NAMALWA (cell line): Measurements from ENCODE around the gene BIRC3.

Experiments used
- DNase-seq: peaks from one replicate; pipeline ENCODE4 v3.0.0-alpha.2; 2015; ENCODE audit warnings: low spot score

The BIRC3 gene

DNA sequence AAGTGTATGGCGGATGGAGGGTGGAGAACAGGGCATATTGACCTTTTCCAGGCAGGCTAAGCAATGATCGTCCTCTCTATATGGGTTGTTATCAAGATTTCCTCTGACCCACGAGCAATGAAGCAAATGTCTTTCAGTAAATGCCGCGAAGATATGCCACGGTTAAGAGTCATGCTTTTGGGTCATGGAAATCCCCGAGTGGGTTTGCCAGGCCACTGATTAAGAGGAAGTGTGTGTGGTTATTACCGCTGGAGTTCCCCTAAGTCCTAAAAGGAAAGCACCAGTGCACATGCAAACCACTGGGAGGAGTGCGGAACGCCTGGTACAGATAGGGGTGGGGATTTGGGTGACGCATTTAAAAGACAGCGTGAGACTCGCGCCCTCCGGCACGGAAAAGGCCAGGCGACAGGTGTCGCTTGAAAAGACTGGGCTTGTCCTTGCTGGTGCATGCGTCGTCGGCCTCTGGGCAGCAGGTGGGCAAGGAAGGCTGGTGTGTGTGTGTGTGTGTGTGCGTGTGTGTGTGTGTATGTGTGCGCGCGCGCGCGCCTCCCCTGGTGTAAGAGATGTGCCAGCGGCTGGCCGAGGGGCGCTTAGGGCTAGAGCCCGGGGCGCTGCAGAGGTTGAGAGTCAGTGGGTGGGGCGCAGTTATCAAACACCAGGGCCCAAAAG, at the start of gene BIRC3:
BIRC3 (plus strand) TSS at position 386 of the 669 bp plus-strand sequence. CDS start 7,026 bp downstream, outside the sequence.
- DNase-seq = peak; percentile 99

DNA sequence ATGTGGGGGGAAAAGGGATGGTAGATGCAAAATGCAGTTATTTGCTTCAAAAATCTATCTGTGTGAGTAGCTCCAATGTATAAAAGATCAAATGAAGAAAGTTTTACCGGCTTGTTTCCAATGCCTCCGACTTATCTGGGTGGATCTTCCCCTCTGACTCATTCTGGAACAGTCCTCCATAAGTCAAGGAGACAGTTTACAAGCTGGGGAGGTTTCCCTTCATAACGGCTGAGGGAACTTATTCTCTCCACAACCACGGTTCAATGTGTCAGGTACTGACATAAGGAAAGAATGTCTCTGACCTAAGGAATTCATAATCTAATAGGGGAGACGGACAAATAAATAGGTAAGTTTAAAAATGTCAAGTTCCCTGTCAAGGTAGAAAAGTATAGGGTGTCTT, 49.7 kb upstream of the BIRC3 start:
- no peak for DNase-seq

GRCh38 chr11:102268083-102268984, 49.0 kb upstream of the BIRC3 start:
- peak; percentile 87 for DNase-seq

DNA sequence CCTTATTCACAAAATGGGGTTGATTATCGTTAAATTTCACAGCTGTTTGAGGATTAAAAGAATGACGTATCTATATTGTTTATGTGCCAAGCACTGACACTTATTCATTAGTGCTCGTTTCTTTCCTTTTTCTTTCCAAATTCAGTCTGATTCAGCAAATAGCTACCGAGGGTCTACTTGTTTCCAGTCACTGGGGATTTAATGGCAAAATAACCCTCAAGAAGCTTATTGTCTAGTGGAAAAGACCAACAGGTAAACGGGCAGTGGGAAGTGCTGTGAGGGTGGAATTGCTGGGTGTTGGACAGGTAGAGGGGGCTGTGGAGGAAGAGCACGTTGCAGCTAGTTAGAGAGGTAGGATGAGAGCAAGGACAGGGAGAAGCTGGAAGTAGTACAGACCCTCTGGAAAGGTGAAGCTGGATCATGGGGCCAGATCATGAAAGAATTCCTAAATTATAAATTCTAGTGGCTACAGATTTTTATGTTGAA, 48.3 kb upstream of the BIRC3 start:
- no peak for DNase-seq

DNA sequence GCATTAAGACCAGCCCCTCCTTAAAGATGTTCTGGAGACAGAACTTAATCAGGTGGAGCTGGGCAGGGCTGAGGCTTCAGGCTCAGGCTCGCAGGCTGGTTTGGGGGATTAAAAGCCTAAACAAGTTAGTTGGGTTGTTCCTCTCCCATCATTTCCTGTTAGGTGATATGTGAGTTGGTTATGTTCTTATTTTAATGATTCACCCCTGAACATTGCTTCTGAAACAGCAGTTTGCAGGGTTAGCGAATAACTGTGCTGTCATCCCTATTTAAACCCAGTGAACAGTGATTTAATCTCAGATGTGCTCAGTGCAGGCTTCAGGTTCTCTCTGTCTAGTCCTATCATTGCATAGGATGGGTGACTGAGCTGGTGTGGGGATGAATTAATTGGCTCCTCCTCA, 47.4 kb upstream of the BIRC3 start:
- no peak for DNase-seq

GRCh38 chr11:102272047-102272824, 45.0 kb upstream of the BIRC3 start:
- no peak for DNase-seq

GRCh38 chr11:102274628-102275027, 42.7 kb upstream of the BIRC3 start:
- no peak for DNase-seq

DNA sequence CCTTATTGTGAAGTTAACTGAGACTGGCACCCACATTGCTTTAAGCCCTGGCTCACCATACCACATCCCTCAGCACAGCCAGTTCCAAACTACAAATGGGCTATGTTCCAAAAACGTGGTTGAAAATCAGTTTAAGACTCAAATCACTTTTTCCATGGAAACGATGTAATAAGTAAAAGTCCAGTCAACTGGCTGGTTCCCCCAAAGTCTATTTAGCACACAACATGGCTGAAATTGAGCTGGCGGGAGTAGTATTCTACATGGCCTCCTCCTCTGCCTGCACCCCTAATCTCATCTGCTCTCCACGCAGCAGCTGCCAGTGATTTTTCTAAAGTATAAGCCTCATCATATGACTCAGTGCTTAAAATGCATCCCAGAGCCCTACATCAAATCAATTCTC, 40.9 kb upstream of the BIRC3 start:
- DNase-seq = no peak

- DNase-seq = no peak
These were observed 40.5 kb upstream of the BIRC3 start for GRCh38 chr11:102276783-102277182.

DNA sequence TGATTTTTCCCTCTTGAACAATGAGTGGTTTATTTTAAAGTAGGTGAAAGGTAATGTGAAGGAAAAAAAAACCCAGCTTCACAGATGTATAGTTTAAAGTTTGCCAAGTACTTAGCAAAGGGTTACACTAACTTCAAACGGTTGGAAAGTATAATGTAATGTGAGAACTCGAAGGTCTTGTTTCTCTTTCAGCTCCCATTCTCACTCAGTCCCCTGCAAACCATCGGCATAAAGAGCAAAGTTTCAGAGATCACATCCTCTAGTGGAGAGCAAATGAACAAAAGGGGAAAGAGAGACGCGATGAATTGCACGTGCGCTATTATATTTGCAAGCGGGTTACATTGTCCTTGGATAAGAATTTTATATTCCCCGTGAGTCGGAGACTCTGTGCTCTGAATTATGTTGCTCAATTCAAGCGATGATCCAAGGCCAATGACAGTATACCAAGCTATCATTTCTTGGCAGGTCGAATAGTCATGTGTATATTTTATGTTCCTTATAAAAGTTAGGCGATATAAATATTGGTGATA, 37.6 kb upstream of the BIRC3 start:
- DNase-seq = no peak

DNA sequence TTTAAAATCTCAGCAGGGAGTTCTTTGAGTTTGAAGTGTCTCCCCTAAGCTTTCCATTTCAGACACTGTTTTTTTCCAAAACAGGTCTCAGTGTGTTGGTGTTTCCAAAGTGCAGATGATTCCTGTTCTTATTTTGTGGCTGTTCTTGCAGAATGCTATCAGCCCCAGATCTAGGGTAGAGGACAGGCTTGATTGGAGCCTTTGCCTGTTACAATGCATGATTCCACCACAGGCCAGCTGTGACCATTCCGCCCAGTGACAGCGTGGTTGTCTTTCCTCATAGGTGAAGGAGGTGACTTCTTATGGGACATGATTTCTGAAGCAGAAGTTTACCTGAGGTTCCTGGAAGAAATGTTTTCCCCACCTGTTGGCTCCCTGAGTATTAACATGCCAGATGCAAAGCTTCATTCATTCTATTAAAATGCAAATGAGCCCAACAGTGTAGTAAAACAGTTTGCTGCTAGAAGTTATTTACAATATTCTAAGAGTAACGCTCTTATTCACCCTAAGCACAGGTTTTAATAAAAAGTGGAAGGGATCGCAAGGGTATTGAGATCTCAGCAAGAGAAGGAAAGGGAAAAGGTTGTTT, 36.9 kb upstream of the BIRC3 start:
- no peak for DNase-seq

GRCh38 chr11:102283116-102283485, 34.2 kb upstream of the BIRC3 start:
- DNase-seq = no peak

GRCh38 chr11:102284008-102284407, 33.3 kb upstream of the BIRC3 start:
- no peak for DNase-seq

- no peak for DNase-seq
These were observed 31.0 kb upstream of the BIRC3 start for GRCh38 chr11:102286292-102286691.

DNA sequence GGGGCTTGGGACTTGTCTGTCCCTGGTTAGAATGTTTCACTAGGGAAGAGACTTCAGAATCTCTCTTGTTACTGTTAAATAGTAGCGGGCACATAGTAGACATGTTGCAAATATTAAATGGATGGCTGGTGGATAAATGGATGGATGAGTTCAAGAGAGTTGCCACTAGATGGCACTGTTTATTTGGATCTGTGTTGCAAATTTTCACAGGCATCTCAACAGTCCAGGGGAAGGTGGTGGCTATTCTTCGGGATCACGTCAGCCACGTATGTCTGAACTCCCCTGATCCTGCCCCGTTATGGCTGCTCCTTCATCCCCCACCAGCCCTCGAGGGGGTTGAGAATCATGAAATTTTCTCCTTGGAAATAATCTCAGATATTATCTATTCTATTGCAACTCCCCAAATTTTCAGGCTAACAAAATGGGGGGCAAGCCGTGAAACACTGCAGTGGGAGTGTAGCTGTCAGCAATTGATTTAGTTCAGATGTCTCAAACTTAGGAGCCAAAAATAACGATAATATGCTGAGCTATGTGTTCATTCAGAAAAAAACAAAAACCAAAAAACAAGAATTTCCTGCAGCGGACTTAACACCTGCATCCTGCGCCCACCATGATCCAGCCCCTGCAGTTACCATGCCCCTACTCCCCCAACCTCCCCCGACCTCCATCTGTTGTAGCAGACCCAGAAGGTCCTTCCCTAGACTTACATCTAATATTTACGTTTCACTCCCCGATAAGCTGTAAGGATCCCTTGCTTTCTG, 29.1 kb upstream of the BIRC3 start:
- peak; percentile 88 for DNase-seq

DNA sequence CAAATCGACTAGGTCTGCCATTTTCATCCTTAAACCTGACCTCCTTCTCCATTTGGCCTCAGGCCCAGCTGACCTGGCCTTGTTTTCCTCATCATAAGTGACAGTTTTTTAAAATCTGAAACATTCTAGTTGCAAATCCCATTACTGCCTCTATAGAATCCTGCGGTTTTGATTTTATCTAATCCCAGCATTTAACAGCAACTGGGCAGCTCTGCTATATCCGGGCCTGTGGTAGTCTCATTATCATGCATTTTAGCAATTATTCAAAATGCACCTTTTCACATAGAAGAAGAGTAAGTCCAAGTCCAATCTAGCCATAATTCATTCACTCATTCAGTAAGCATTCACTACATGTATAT, 28.6 kb upstream of the BIRC3 start:
- DNase-seq = no peak

DNA sequence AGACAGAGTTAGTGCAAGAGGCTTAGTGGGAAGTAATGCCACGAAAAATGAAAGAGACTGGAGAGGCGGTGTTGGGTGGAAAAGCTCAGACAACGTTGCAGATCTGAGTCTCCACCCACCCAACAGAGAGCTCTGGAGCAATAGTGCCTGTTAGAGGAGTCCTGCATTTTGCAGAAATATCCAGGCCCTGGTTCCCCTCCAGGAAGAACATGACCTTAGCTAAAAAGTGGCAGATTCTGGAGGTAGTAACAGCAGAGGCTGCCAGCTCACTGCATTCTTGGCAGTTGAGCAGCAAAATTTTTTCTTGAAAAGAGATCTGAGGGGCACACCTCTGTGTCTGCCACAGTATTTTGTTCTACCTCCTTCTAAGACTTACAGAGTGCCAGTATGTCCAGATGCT, 27.7 kb upstream of the BIRC3 start:
- no peak for DNase-seq

GRCh38 chr11:102291831-102292230, 25.5 kb upstream of the BIRC3 start:
- DNase-seq = no peak

DNA sequence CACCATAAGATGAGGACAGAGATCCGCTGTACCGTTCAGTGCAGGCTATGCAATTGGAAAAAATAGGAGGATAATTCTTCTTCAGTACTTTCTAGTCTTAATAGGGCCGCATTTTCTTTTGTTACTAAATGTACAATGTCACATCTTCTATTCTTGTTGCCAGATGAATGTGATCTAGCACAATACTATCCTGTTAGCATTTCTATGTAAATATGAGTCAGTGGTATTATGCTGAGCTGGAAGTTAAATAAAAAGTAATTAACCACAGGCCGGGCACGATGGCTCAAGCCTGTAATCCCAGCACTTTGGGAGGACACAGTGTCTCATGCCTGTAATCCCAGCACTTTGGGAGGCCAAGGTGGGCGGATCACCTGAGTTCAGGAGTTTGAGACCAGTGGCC, 24.4 kb upstream of the BIRC3 start:
- DNase-seq = no peak

DNA sequence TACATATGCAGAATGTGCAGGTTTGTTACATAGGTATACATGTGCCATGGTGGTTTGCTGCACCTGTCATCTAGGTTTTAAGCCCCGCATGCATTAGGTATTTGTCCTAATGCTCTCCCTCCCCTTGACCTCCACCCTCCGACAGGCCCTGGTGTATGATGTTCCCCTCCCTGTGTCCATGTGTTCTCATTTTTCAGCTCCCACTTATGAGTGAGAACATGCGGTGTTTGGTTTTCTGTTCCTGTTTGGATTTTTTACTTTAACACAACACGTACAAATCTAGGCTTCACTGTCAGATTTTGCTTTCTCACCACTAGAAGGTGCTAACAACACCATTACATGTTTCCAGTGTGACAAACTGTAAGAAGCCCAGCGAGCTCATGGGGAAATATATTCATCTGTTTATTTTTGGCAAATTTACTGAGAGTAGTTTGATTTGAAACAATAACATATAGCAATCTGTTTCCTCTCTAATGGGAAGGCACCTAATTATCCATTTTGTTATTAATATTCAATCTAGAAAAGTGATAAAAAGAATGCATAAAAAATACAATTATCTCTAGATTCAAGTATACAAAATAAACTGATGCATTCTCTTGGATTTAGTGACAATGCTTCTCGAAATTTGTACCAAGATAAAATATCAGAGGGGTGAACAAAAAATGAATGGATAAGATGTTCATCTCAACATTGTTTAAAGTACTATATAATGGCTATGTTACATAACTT, 23.2 kb upstream of the BIRC3 start:
- DNase-seq = peak; percentile 90

DNA sequence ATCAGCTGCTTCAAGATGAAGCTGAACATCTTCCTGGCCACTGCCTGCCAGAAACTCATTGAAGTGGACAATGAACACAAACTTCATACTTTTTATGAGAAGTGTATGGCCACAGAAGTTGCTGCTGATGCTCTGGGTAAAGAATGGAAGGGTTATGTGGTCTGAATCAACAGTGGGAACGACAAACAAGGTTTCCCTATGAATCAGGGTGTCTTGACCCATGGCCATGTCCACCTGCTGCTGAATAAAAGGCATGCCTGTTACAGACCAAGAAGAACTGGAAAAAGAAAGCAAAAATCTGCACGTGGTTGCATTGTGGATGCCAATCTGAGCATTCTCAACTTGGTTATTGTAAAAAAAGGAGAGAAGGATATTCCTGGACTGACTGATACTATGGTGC, 22.2 kb upstream of the BIRC3 start:
- no peak for DNase-seq
